Hematopoietic multipotent progenitor cell treated with erythropoietin and hydrocortisone succinate and interleukin-3 and kit ligand, for 17 days (in vitro differentiated cells): Measurements from ENCODE around the gene NPIPA5.
"Not testable (repeated sequence)": the region's sequence is repeated elsewhere in the genome, so short reads cannot be mapped to it uniquely, and the experiment has no call there.

Experiments
- DNase-seq: peaks from one replicate; pipeline ENCODE4 v3.0.0-alpha.2; 2015; ENCODE audit warnings: low spot score

NPIPA5 gene

GRCh38 chr16:15378194-15378593 lies at the start of gene NPIPA5:
Gene NPIPA5 (minus strand): TSS chr16:15378294. CDS start chr16:15378294, 0 bp downstream.
- not testable (repeated sequence) for DNase-seq

GRCh38 chr16:15427648-15428239 lies 49.6 kb upstream of the NPIPA5 start:
- DNase-seq = peak; percentile 86

GRCh38 chr16:15426796-15427195 lies 48.7 kb upstream of the NPIPA5 start:
- DNase-seq = no peak

- DNase-seq = no peak
Observed at GRCh38 chr16:15425861-15426260, 47.8 kb upstream of the NPIPA5 start.

GRCh38 chr16:15422222-15422621 lies 44.1 kb upstream of the NPIPA5 start:
- no peak for DNase-seq

GRCh38 chr16:15421696-15422095 lies 43.6 kb upstream of the NPIPA5 start:
- DNase-seq = not testable (repeated sequence)

GRCh38 chr16:15418206-15418605 lies 40.1 kb upstream of the NPIPA5 start:
- no peak for DNase-seq

- no peak for DNase-seq
Observed at GRCh38 chr16:15417197-15417596, 39.1 kb upstream of the NPIPA5 start.

- DNase-seq = no peak
Observed at GRCh38 chr16:15415511-15415985, 37.5 kb upstream of the NPIPA5 start.

GRCh38 chr16:15409476-15409875 lies 31.4 kb upstream of the NPIPA5 start:
- DNase-seq = not testable (repeated sequence)

GRCh38 chr16:15407756-15408155 lies 29.7 kb upstream of the NPIPA5 start:
- DNase-seq = not testable (repeated sequence)

- DNase-seq = no peak
Observed at GRCh38 chr16:15404792-15405191, 26.7 kb upstream of the NPIPA5 start.

- not testable (repeated sequence) for DNase-seq
Observed at GRCh38 chr16:15404091-15404490, 26.0 kb upstream of the NPIPA5 start.

GRCh38 chr16:15403392-15403995 lies 25.4 kb upstream of the NPIPA5 start:
- no peak for DNase-seq

GRCh38 chr16:15401972-15402371 lies 23.9 kb upstream of the NPIPA5 start:
- DNase-seq = no peak

- not testable (repeated sequence) for DNase-seq
Observed at GRCh38 chr16:15400314-15400713, 22.2 kb upstream of the NPIPA5 start.

GRCh38 chr16:15399317-15399716 lies 21.2 kb upstream of the NPIPA5 start:
- no peak for DNase-seq

GRCh38 chr16:15398618-15399316 lies 20.7 kb upstream of the NPIPA5 start:
- no peak for DNase-seq

- DNase-seq = no peak
Observed at GRCh38 chr16:15396948-15397594, 19.0 kb upstream of the NPIPA5 start.

GRCh38 chr16:15396509-15396829 lies 18.4 kb upstream of the NPIPA5 start:
- not testable (repeated sequence) for DNase-seq

GRCh38 chr16:15395631-15396508 lies 17.8 kb upstream of the NPIPA5 start, which contains the start of gene MPV17L:
Gene MPV17L (plus strand): TSS chr16:15395754. CDS start chr16:15395898, 144 bp downstream.
- DNase-seq = not testable (repeated sequence)

GRCh38 chr16:15393025-15393424 lies 14.9 kb upstream of the NPIPA5 start:
- not testable (repeated sequence) for DNase-seq
